Muscle layer of duodenum (tissue), 2 donors: ENCODE measurements around the gene GABRG3.

Source experiments
- H3K27ac ChIP-seq: one replicate; pipeline ENCODE4 v1.7.0; 2013; ENCODE audit warnings: mild to moderate bottlenecking, low read length
- H3K27me3 ChIP-seq: one replicate; pipeline ENCODE4 v1.7.0; 2013; ENCODE audit warnings: low read depth, mild to moderate bottlenecking, control low read depth, low read length
- H3K36me3 ChIP-seq, 2 donors: one replicate each; pipeline ENCODE4 v1.7.0; 2013; ENCODE audit warnings: low read length in 2 of 2, control low read depth in 1 of 2, mild to moderate bottlenecking in 1 of 2; ENCODE audit not compliant: insufficient read depth in 2 of 2, control insufficient read depth in 1 of 2
- H3K4me1 ChIP-seq, 2 donors: one replicate each; pipeline ENCODE4 v1.7.0; 2013; ENCODE audit warnings: low read length in 2 of 2, mild to moderate bottlenecking in 2 of 2, control low read depth in 1 of 2, moderate library complexity in 1 of 2; ENCODE audit not compliant: insufficient read depth in 2 of 2, control insufficient read depth in 1 of 2
- H3K4me3 ChIP-seq, 2 donors: one replicate each; pipeline ENCODE4 v1.7.0; 2013; ENCODE audit warnings: low read length in 2 of 2, low read depth in 1 of 2, mild to moderate bottlenecking in 1 of 2
- H3K9me3 ChIP-seq, 2 donors: one replicate each; pipeline ENCODE4 v1.7.0; 2013; ENCODE audit warnings: low read length in 2 of 2, control low read depth in 1 of 2, mild to moderate bottlenecking in 1 of 2; ENCODE audit not compliant: control insufficient read depth in 1 of 2
- donor health status: healthy.

The GABRG3 gene

GRCh38 chr15:26970712-26971210 is at the start of gene GABRG3:
GABRG3 (plus strand) TSS chr15:26971181.
- no peaks in the 10 kb centered on the region for H3K27me3 ChIP-seq
- H3K27ac ChIP-seq, result no peak within 1 kb of the TSS
- no peaks in the 10 kb centered on the region for H3K36me3 ChIP-seq
- H3K4me1 ChIP-seq, result peaks cover 0 to 9% of the 10 kb centered on the region in 2 donors
- H3K9me3 ChIP-seq, result no peaks in the 10 kb centered on the region
- H3K4me3 ChIP-seq, result no peak within 1 kb of the TSS

- Histone ChIP-seq H3K36me3 (no peaks in the 10 kb centered on the region), H3K4me1 (no peaks in the 10 kb centered on the region), H3K9me3 (peaks cover 7 to 25% of the 10 kb centered on the region in 2 donors), H3K4me3 (no peak overlapping the region), H3K27me3 (no peaks in the 10 kb centered on the region), H3K27ac (no peak overlapping the region)
These were observed 49.5 kb upstream of the GABRG3 start for GRCh38 chr15:26921433-26921832.

- Histone ChIP-seq H3K36me3 (no peaks in the 10 kb centered on the region), H3K9me3 (peaks cover 0 to 4% of the 10 kb centered on the region in 2 donors), H3K27ac (no peak overlapping the region), H3K27me3 (no peaks in the 10 kb centered on the region), H3K4me3 (no peak overlapping the region), H3K4me1 (no peaks in the 10 kb centered on the region)
These were observed 44.9 kb upstream of the GABRG3 start for GRCh38 chr15:26926081-26926480.

DNA sequence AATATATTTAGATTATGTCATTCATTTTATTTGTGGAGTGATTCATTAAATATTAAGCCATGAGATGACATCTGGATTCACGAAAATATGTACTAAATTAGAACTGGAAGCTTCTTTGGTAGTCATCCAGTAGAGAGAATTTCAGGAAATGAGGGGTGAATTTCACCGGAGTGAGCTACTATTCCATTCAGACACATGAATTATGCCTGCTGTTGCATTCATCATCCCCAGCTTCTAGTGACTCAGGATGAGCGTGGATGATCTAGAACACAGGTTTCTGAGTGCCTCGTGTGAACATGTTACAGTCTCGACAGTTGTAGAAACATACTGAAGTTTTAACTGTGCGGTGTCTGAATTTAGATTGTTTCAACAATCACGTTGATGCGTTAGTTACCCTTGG is 42.9 kb upstream of the GABRG3 start:
- Histone ChIP-seq H3K27ac (no peak overlapping the region), H3K4me3 (no peak overlapping the region)

GRCh38 chr15:26929588-26929987 is 41.4 kb upstream of the GABRG3 start:
- H3K4me1 ChIP-seq, result no peaks in the 10 kb centered on the region
- no peak overlapping the region for H3K27ac ChIP-seq
- H3K9me3 ChIP-seq, result no peaks in the 10 kb centered on the region
- H3K4me3 ChIP-seq, result no peak overlapping the region
- no peaks in the 10 kb centered on the region for H3K27me3 ChIP-seq
- no peaks in the 10 kb centered on the region for H3K36me3 ChIP-seq

More for the DNA sequence above, 42.9 kb upstream of the GABRG3 start:
- Histone ChIP-seq H3K27me3 (no peaks in the 10 kb centered on the region), H3K9me3 (no peaks in the 10 kb centered on the region), H3K36me3 (no peaks in the 10 kb centered on the region), H3K4me1 (no peaks in the 10 kb centered on the region)

GRCh38 chr15:26934848-26935247 is 36.1 kb upstream of the GABRG3 start:
- Histone ChIP-seq H3K27me3 (no peaks in the 10 kb centered on the region), H3K36me3 (no peaks in the 10 kb centered on the region), H3K4me1 (no peaks in the 10 kb centered on the region), H3K4me3 (no peak overlapping the region), H3K9me3 (no peaks in the 10 kb centered on the region), H3K27ac (no peak overlapping the region)

DNA sequence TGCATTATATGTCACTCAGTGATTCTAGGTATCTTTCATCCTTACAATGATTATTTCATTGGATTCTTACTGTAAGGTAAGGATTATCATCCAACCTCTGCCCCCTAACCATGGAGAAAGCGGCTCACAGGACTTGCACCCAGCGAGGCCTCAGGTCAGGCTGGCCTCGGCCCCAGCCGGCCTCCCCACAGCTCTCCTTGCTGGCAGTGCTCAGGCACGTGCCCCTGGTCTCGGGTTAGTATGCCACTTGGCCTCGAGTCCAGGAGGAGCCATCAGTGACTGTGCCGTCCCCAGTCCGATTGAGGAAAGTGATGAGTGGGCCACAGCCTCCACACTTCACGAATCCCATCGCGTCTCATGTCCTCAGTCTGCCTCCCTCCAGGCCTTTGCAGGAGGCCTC is 35.7 kb upstream of the GABRG3 start:
- Histone ChIP-seq H3K9me3 (no peaks in the 10 kb centered on the region), H3K4me1 (no peaks in the 10 kb centered on the region), H3K27me3 (no peaks in the 10 kb centered on the region), H3K27ac (no peak overlapping the region), H3K36me3 (no peaks in the 10 kb centered on the region), H3K4me3 (no peak overlapping the region)

DNA sequence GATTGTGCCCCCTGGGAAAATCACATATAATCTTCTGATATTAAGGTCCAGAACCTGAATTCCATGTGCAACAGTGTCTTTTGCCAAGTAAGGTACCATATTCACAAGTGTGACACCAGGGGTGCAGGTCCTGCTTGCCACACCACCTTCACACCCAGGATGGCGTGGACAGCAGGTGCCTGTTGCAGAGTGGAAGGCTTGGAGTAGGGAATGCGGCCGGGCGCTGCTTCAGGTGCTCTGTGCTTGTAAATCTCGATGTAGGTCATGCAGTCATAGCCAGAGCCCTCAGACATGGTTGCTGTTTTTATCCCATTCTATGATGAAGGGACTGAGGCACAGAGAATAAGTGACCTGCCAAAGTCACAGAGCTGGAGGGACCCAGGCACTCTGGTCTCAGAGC is 34.5 kb upstream of the GABRG3 start:
- no peak overlapping the region for H3K4me3 ChIP-seq
- no peaks in the 10 kb centered on the region for H3K27me3 ChIP-seq
- H3K4me1 ChIP-seq, result no peaks in the 10 kb centered on the region
- H3K27ac ChIP-seq, result no peak overlapping the region
- H3K9me3 ChIP-seq, result no peaks in the 10 kb centered on the region
- H3K36me3 ChIP-seq, result no peaks in the 10 kb centered on the region

DNA sequence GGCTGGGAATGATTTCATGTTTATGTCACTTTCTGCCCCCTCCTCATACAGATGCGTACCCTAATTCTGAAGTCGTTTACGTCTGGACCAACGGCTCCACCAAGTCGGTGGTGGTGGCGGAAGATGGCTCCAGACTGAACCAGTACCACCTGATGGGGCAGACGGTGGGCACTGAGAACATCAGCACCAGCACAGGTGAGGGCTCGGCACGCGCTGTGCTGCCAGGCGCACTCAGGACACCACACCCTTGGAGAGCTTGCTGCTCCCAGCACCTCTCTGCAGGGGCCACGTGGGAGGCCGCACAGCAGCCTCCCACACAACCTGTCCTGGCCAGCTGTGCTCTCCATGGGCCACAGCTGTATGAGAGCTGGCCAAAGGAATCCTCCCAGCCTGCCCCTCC is 33.8 kb upstream of the GABRG3 start:
- no peaks in the 10 kb centered on the region for H3K4me1 ChIP-seq
- H3K36me3 ChIP-seq, result no peaks in the 10 kb centered on the region
- H3K27me3 ChIP-seq, result no peaks in the 10 kb centered on the region
- H3K4me3 ChIP-seq, result no peak overlapping the region
- H3K27ac ChIP-seq, result no peak overlapping the region
- no peaks in the 10 kb centered on the region for H3K9me3 ChIP-seq

DNA sequence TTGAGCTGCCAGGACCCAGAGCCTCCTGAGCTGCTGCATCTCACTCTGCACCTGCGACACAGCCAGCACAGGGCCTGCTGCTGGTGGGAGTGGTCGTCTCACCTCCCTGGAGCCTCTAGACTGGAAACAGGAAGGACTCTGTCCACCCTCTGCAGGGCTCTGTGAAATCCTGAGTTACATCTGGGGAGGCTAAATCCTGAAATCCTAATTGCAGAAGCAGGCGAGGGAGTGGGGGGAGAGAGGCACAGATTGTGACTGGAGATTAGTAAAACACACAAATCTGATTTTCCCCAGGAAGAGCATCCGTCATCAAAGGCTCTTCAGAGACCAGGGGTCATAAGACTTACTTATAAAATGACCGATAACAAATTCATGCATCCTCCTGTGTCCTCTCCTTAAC is 31.6 kb upstream of the GABRG3 start:
- Histone ChIP-seq H3K9me3 (no peaks in the 10 kb centered on the region), H3K36me3 (no peaks in the 10 kb centered on the region), H3K4me3 (no peak overlapping the region), H3K27ac (no peak overlapping the region), H3K27me3 (no peaks in the 10 kb centered on the region), H3K4me1 (no peaks in the 10 kb centered on the region)

GRCh38 chr15:26941489-26941888 is 29.5 kb upstream of the GABRG3 start:
- H3K27ac ChIP-seq, result no peak overlapping the region
- H3K4me1 ChIP-seq, result no peaks in the 10 kb centered on the region
- H3K27me3 ChIP-seq, result no peaks in the 10 kb centered on the region
- no peak overlapping the region for H3K4me3 ChIP-seq
- no peaks in the 10 kb centered on the region for H3K9me3 ChIP-seq
- no peaks in the 10 kb centered on the region for H3K36me3 ChIP-seq

DNA sequence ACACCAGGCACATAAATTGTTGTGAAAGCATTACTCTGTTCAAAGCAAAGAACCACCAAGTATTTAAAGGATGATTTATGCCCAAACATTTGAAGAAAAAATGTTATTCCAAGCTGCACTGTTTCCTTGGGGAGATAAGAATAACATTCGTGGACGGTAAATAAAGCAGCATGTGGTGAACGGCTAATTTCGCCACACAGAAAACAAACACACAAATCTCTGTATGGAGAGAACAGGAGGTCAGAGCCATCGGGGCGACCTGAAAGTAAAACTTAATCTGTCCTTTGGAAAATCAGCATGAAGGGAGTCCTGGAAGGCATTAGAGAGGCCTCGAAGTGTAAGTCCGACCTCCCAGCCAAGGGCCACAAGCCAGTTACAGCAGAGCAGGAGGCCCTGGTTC is 27.1 kb upstream of the GABRG3 start:
- Histone ChIP-seq H3K27me3 (no peaks in the 10 kb centered on the region), H3K27ac (no peak overlapping the region), H3K9me3 (no peaks in the 10 kb centered on the region), H3K4me3 (no peak overlapping the region), H3K4me1 (no peaks in the 10 kb centered on the region), H3K36me3 (no peaks in the 10 kb centered on the region)
